Measurements from ENCODE around the gene C1orf159.

- TF ChIP-seq CTCF (IDR thresholded peaks at IDR 0.05) = no peak
- TF ChIP-seq POLR2A (IDR thresholded peaks at IDR 0.05) = peak in 1 of 4 donors; percentile 13
Observed at GRCh38 chr1:1068517-1069055, 47.3 kb downstream of the C1orf159 start.

Measured in esophagus squamous epithelium (tissue), 4 donors.